ENCODE data around the gene KLHDC3. TPM values are rescaled to one million over a fixed set of nuclear protein-coding genes. Genes with fewer than 3 reads are reported as not detected.

Gene KLHDC3
- total and polyA plus RNA-seq, 2 of the 8 experiments (the other 6 are each of a cell fraction or from before 2014, with no cell fraction given) = 181 to 203 TPM

- Histone ChIP-seq H3K4me3 (ENCODE audit: extremely low read depth in 1 of 4, insufficient read depth in 2 of 4, low read depth in 3 of 4, low read length in 4 of 4) (no peak overlapping the region), H4K8ac (ENCODE audit: extremely low read depth, insufficient read depth, low read length) (no peak overlapping the region), H3K79me1 (ENCODE audit: low read depth, low read length) (no peaks in the 10 kb centered on the region), H2AK5ac (ENCODE audit: low read depth, low read length) (0 out of 2 replicates have a peak overlapping the region, but pooled peaks have one; percentile 30), H3K14ac (ENCODE audit: insufficient read length) (no peak overlapping the region), H3K4me2 (ENCODE audit: insufficient read depth in 1 of 2, low read depth in 2 of 2, low read length in 2 of 2) (no peak overlapping the region), H4K5ac (ENCODE audit: insufficient read length, low read depth, low read length) (no peak overlapping the region), H3K23me2 (ENCODE audit: low read depth, low read length) (no peaks in the 10 kb centered on the region), H3K56ac (replicated peaks; ENCODE audit: insufficient read length, low read depth, low read length) (no peak overlapping the region), H4K91ac (replicated peaks; ENCODE audit: insufficient read length, low read length) (peak overlapping the region; percentile 20), H3K79me2 (ENCODE audit: control insufficient read depth in 1 of 2, insufficient read depth in 2 of 2, low read length in 2 of 2) (no peaks in the 10 kb centered on the region), H3K18ac (ENCODE audit: extremely low read depth, low read length) (no peak overlapping the region), H3K9ac (replicated peaks in 1 of 4; ENCODE audit: extremely low read depth in 1 of 4, low read depth in 3 of 4, low read length in 3 of 4) (no peak overlapping the region), H2AFZ (ENCODE audit: low read length) (no peak overlapping the region), H2BK12ac (ENCODE audit: low read depth, low read length) (0 out of 2 replicates have a peak overlapping the region, but pooled peaks have one; percentile 50), H3K36me3 (ENCODE audit: control insufficient read depth in 2 of 4, insufficient read depth in 4 of 4, low read length in 3 of 4) (peaks cover 0 to 2% (median 0%) of the 10 kb centered on the region in 4 experiments; a peak in 5 of 8 replicates), H2BK5ac (ENCODE audit: low read depth, low read length) (no peak overlapping the region), H3K4ac (replicated peaks; ENCODE audit: insufficient read length, low read depth, low read length) (no peak overlapping the region), H3K27ac (ENCODE audit: low read depth, low read length) (no peak overlapping the region), H3K23ac (ENCODE audit: insufficient read length) (no peak overlapping the region), H2BK15ac (ENCODE audit: low read length) (peak overlapping the region; percentile 13; the same call in 1 of the 2 replicates), H3K9me3 (ENCODE audit: insufficient read depth in 2 of 2, low read depth in 1 of 2, low read length in 1 of 2) (no peaks in the 10 kb centered on the region), H4K20me1 (replicated peaks in 1 of 2; ENCODE audit: control insufficient read depth in 1 of 2, insufficient read depth in 2 of 2, low read length in 2 of 2) (no peaks in the 10 kb centered on the region), H3K27me3 (replicated peaks in 1 of 4; ENCODE audit: control insufficient read depth in 3 of 4, extremely low read depth in 1 of 4, insufficient read depth in 3 of 4, low read length in 3 of 4) (no peaks in the 10 kb centered on the region), H2BK120ac (replicated peaks; ENCODE audit: low read depth, low read length) (no peak overlapping the region), H2BK20ac (ENCODE audit: low read length) (no peak overlapping the region), H3K4me1 (replicated peaks in 1 of 4; ENCODE audit: control insufficient read depth in 3 of 4, insufficient read depth in 4 of 4, low read length in 3 of 4) (peaks cover 0 to 8% (median 3%) of the 10 kb centered on the region in 4 experiments; a peak in 4 of 7 replicates)
- ChIA-PET POLR2A (ENCODE audit: partially characterized antibody) (interaction anchor here (1.0 to 2.1 kb wide), 4 partner anchors 15 to 100 kb away, joined by 3 to 13 read pairs (median 4); partner anchors contain the start of gene CUL7), CTCF (ENCODE audit: partially characterized antibody) (interaction anchor here (0.6 to 3.9 kb wide), 24 partner anchors 8 to 188 kb away, joined by 3 to 31 read pairs (median 5); partner anchors contain the start of genes KLC4 and MRPL2)
- DNase-seq (ENCODE audit: low read depth in 1 of 2, low spot score in 2 of 2) (no peak), FAIRE-seq (peak; percentile 88)
- WGBS, 2 experiments (ENCODE audit: extremely low coverage in 1 of 2, insufficient coverage in 1 of 2, insufficient read length in 1 of 2, insufficient replicate concordance in 2 of 2, low coverage in 1 of 2, low lambda C conversion rate in 2 of 2, missing lambda C conversion rate in 1 of 2) = 49% methylated on average over 6 of the region's 6 CpGs; no CpG with 5 or more reads in 1 of the 2 experiments
- TF ChIP-seq JUN (IDR thresholded peaks at IDR 0.05; ENCODE audit: low read depth, low read length) (no peak), USF2 (IDR thresholded peaks at IDR 0.05; ENCODE audit: low read length) (no peak), KDM1A (IDR thresholded peaks at IDR 0.05; ENCODE audit: borderline replicate concordance, low read length) (no peak), SAP30 (IDR thresholded peaks at IDR 0.05; ENCODE audit: insufficient read depth, insufficient replicate concordance, low read length) (no peak), RFX5 (IDR thresholded peaks at IDR 0.05; ENCODE audit: borderline replicate concordance, low read depth, low read length) (no peak), EZH2 (IDR thresholded peaks at IDR 0.05; ENCODE audit: low read depth, low read length, severe bottlenecking) (no peak), SP1 (IDR thresholded peaks at IDR 0.05; ENCODE audit: low read depth, low read length) (no peak), NANOG (IDR thresholded peaks at IDR 0.05; ENCODE audit: insufficient read depth, low read depth, low read length, poor library complexity, severe bottlenecking) (no peak), SP4 (IDR thresholded peaks at IDR 0.05; ENCODE audit: low read length) (0 out of 2 replicates have a peak, but pooled peaks have one; percentile 43), NRF1 (IDR thresholded peaks at IDR 0.05; ENCODE audit: low read depth, low read length) (no peak)
Observed at GRCh38 chr6:43070028-43070632, 56.1 kb downstream of the KLHDC3 start.

Data from H1 (cell line).